Measurements from ENCODE around the gene ANO9. TPM values are rescaled to one million over a fixed set of nuclear protein-coding genes. Genes with fewer than 3 reads are reported as not detected.

Gene ANO9
- total and polyA plus RNA-seq, 11 donors, result 0.07 to 3.1 (median 0.21) TPM; not detected in 6

- H3K4me1 ChIP-seq, result no peaks in the 10 kb centered on the region
- DNase-seq (no peak), ATAC-seq (no peak)
- no peak overlapping the region for H3K27ac ChIP-seq
- no peaks in the 10 kb centered on the region for H3K27me3 ChIP-seq
- WGBS, 4 donors, result 86 to 94% (median 90%) methylated on average over 4 to 25 of the region's 25 CpGs
- intact Hi-C loops (cut with DNase I), result no loop called here
- no peak for TF ChIP-seq POLR2A (IDR thresholded peaks at IDR 0.05)
- no peak for TF ChIP-seq CTCF (IDR thresholded peaks at IDR 0.05)
- H3K4me3 ChIP-seq, result no peak overlapping the region
- no peaks in the 10 kb centered on the region for H3K9me3 ChIP-seq
- H3K36me3 ChIP-seq, result peaks cover 0 to 50% (median 22%) of the 10 kb centered on the region in 9 donors
These were observed 46.3 kb upstream of the ANO9 start for GRCh38 chr11:488062-488461.

GRCh38 chr11:487571-488021, 45.8 kb upstream of the ANO9 start:
- ATAC-seq (no peak), DNase-seq (peak in 2 of 5 donors; percentile 22 to 60)
- intact Hi-C loops (cut with DNase I), result no loop called here
- Histone ChIP-seq H3K4me1 (no peaks in the 10 kb centered on the region), H3K27ac (no peak overlapping the region), H3K4me3 (no peak overlapping the region), H3K27me3 (no peaks in the 10 kb centered on the region), H3K9me3 (no peaks in the 10 kb centered on the region), H3K36me3 (peaks cover 0 to 46% (median 21%) of the 10 kb centered on the region in 9 donors)
- TF ChIP-seq POLR2A (IDR thresholded peaks at IDR 0.05) (no peak), CTCF (IDR thresholded peaks at IDR 0.05) (no peak)
- 87 to 94% (median 92%) methylated on average over 7 to 22 of the region's 22 CpGs for WGBS, 4 donors

- no peaks in the 10 kb centered on the region for H3K27me3 ChIP-seq
- TF ChIP-seq CTCF (IDR thresholded peaks at IDR 0.05) (no peak), POLR2A (IDR thresholded peaks at IDR 0.05) (no peak)
- H3K36me3 ChIP-seq, result peaks cover 0 to 39% (median 15%) of the 10 kb centered on the region in 9 donors
- no peak overlapping the region for H3K27ac ChIP-seq
- no peaks in the 10 kb centered on the region for H3K9me3 ChIP-seq
- 97 to 100% (median 98%) methylated on average over 6 to 23 of the region's 23 CpGs for WGBS, 4 donors
- no peak overlapping the region for H3K4me3 ChIP-seq
- no peaks in the 10 kb centered on the region for H3K4me1 ChIP-seq
- ATAC-seq (no peak), DNase-seq (peak in 2 of 5 donors; percentile 17 to 43)
- intact Hi-C loops (cut with DNase I), result no loop called here
These were observed 44.4 kb upstream of the ANO9 start for GRCh38 chr11:486189-486588.

- peak in 1 of 5 donors; percentile 13 for DNase-seq
- WGBS, 4 donors, result 93 to 98% (median 96%) methylated on average over 38 of the region's 38 CpGs
These were observed 42.8 kb upstream of the ANO9 start for GRCh38 chr11:484616-485015.

More at GRCh38 chr11:484616-485015, 42.8 kb upstream of the ANO9 start:
- Histone ChIP-seq H3K27ac (no peak overlapping the region), H3K36me3 (peaks cover 0 to 27% (median 6%) of the 10 kb centered on the region in 9 donors), H3K27me3 (no peaks in the 10 kb centered on the region), H3K4me3 (no peak overlapping the region), H3K4me1 (no peaks in the 10 kb centered on the region), H3K9me3 (no peaks in the 10 kb centered on the region)
- peak in 1 of 4 donors; percentile 20 for ATAC-seq
- no peak for TF ChIP-seq CTCF (IDR thresholded peaks at IDR 0.05)
- no peak for TF ChIP-seq POLR2A (IDR thresholded peaks at IDR 0.05)
- intact Hi-C loops (cut with DNase I), result no loop called here

Measured in heart left ventricle (tissue), 16 donors.